Jurkat, Clone E6-1 (cell line): ENCODE results near the gene GRK2.
"Not testable (repeated sequence)": the region's sequence is repeated elsewhere in the genome, so short reads cannot be mapped to it uniquely, and the experiment has no call there.

Experiments
- DNase-seq: peaks from one replicate; pipeline ENCODE4 v3.0.0-alpha.2; 2011; ENCODE audit warnings: low read depth, low spot score
- H3K4me3 ChIP-seq: 2 replicates; pipeline ENCODE4 v1.5.1; 2011; ENCODE audit warnings: mild to moderate bottlenecking, low read length, control low read depth, moderate library complexity

Gene GRK2

DNA sequence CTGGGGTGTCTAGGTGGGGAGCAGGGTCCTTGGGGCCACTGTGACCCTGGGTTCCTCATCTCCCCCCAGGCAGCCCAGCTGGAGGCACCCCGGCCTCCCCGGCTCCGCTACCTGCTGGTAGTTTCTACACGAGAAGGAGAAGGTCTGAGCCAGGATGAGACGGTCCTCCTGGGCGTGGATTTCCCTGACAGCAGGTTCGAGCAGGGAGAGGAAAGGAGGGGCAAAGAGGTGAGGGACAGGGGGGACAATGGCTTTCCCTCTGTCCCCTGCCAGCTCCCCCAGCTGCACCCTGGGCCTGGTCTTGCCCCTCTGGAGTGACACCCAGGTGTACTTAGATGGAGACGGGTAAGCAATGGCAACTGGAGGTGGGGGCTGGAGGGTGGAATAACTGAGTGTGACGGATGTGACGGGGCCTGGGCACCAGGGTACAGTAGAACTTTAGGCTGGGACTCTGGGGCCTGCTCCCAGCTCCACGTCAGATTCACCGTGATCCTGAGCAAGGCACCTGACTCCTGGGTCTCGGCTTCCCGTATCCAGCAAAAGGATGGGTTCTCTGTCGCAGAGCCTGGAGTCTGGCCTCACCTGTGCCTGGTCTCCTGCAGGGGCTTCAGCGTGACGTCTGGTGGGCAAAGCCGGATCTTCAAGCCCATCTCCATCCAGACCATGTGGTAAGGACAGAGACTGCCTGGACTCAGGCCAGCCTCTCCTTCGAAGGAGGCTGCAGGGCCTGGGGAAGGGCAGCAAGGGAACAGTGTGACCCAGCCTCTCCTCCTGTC lies 40.7 kb downstream of the GRK2 start:
- no peak for DNase-seq
- H3K4me3 ChIP-seq = no peak overlapping the region

DNA sequence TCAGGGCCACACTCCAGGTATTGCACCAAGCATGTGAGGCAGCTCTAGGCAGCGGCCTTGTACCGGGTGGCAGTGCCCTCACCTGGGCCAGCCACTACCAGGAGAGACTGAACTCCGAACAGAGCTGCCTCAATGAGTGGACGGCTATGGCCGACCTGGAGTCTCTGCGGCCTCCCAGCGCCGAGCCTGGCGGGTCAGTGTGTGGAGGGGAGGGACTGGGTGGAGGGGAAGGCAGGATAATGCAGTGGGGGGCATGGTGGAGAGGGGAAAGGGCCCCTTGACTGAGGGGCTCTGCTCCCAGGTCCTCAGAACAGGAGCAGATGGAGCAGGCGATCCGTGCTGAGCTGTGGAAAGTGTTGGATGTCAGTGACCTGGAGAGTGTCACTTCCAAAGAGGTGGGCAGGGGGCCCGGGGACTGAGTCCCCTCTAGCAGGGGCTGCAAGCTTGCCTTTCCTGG lies 41.3 kb downstream of the GRK2 start:
- H3K4me3 ChIP-seq = no peak overlapping the region
- DNase-seq = no peak

DNA sequence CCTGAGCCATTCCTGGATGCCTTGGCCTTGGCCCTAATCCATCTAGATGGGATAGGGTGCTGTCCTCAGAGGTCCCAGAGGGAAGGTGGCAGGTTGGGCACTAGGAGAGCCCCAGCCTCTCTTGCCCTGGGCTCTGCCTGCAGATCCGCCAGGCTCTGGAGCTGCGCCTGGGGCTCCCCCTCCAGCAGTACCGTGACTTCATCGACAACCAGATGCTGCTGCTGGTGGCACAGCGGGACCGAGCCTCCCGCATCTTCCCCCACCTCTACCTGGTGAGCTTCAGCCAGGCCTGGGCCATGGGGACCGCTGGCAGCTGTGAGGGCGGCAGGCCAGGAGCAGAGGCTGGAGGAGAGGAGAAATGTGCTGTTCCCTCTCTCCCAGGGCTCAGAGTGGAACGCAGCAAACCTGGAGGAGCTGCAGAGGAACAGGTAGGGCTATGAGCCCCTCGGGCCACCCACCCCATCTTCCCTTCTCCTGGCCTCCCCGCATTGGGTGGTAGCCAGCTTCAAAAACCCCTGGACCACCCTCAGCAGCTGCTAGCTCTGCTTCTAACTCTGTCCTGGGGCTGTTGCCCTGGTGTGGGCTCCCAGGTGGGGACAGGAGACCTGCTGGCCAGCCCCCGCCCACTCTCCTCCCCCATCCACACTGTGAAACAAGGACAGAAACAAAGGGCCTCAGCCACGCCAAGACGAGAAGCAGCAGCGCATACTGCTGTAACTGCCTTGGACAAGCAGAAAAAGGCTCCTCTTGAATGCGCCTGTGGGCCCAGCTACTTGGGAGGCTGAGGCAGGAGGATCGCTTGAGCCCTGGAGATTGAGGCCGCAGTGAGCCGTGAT lies 42.0 kb downstream of the GRK2 start:
- H3K4me3 ChIP-seq = no peak overlapping the region
- DNase-seq = no peak

DNA sequence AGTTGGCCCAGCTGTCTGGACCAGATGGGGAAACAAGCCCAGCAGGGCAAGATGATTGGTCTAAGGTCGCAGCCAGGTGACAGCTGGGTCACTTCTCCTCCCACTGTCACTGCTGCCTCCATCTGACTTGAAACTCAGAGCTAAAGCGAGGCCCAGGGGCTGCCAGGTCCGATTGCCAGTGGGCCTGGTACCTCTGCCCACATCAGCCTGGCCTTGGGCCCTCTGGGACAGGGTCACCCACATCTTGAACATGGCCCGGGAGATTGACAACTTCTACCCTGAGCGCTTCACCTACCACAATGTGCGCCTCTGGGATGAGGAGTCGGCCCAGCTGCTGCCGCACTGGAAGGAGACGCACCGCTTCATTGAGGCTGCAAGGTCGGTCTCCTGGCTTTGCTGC lies 42.9 kb downstream of the GRK2 start:
- no peak overlapping the region for H3K4me3 ChIP-seq
- DNase-seq = no peak

DNA sequence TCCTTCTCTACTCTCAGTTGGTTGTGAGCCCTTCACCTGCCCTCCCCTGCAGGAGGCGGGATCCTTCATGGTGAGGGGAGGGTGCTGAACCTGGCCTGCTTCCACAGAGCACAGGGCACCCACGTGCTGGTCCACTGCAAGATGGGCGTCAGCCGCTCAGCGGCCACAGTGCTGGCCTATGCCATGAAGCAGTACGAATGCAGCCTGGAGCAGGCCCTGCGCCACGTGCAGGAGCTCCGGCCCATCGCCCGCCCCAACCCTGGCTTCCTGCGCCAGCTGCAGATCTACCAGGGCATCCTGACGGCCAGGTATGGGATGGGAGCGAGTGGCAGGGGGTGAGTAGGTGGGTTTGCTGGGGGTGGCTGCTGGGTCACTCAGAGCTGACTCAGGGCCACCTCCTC lies 43.4 kb downstream of the GRK2 start:
- H3K4me3 ChIP-seq = no peak overlapping the region
- DNase-seq = no peak

DNA sequence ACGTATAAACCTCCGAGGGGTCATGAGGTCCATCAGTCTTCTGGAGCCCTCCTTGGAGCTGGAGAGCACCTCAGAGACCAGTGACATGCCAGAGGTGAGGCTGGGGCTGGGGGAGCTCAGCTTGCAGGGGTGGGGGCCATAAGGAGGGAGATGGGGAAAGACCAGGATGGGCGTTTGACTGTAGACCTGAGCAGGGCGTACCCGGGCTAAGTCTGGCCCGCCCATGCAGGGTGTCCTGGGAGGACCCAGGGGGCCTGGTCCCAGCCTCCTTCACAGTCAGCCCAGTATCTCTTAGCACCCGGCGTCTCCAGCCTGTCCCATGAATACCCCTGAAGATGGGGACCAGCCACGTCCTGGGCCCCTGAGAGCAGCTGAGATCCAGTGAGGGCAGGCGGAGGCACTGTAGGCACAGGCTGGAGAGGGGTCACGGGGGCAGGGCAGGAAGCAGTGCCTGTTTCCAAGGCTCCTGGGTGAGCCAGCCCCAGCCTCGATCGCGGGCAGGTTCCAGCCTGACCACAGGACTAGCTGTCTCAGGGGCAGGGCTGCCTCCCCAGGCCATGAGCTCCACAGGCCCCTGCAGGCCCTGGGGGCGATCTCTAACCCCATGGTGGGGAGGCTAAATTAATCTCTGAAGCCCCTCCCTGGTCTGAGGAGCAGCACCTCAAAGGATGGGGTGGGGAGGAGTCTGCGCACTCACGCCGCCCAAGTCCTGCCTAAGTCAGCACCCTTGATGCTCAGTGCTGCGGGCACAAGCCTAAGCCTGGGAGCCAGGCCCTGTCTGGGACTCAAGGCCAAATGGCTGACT lies 44.2 kb downstream of the GRK2 start:
- no peak overlapping the region for H3K4me3 ChIP-seq
- no peak for DNase-seq

DNA sequence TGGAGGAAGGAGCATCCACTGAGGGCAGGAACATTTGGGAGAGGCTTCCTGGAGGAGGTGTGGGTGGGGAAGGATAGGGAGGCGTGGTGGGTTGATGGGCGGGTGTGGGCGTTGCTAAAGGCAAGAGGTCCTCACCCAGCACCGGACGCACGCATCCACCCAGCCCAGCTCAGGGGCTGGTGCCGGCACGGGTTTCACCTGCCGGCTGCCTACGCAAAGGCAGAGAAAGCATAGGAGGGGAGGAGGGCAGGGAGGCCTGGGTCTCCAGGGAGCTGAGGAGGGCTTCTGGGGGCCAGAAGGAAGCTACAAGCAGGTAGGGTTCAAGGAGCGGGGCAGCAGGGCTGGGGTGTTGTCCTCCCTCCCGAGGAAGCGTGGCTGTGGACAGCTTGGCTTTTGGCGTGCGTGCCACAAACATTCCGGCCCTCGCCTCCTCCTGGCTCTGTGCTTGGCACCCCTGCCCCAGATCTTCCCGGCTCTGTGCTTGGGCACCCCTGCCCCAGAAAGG lies 44.8 kb downstream of the GRK2 start:
- H3K4me3 ChIP-seq = no peak overlapping the region
- no peak for DNase-seq

DNA sequence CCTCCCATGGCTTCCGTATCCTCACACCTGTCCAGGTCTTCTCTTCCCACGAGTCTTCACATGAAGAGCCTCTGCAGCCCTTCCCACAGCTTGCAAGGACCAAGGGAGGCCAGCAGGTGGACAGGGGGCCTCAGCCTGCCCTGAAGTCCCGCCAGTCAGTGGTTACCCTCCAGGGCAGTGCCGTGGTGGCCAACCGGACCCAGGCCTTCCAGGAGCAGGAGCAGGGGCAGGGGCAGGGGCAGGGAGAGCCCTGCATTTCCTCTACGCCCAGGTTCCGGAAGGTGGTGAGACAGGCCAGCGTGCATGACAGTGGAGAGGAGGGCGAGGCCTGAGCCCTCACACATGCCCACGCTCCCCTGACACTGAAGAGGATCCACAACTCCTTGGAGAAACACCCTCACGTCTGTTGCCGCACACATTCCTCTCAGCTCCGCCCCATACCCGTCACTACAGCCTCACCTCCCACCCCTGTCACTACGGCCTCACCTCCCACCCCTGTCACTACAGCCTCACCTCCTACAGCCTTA lies 45.3 kb downstream of the GRK2 start:
- no peak for DNase-seq
- H3K4me3 ChIP-seq = no peak overlapping the region

DNA sequence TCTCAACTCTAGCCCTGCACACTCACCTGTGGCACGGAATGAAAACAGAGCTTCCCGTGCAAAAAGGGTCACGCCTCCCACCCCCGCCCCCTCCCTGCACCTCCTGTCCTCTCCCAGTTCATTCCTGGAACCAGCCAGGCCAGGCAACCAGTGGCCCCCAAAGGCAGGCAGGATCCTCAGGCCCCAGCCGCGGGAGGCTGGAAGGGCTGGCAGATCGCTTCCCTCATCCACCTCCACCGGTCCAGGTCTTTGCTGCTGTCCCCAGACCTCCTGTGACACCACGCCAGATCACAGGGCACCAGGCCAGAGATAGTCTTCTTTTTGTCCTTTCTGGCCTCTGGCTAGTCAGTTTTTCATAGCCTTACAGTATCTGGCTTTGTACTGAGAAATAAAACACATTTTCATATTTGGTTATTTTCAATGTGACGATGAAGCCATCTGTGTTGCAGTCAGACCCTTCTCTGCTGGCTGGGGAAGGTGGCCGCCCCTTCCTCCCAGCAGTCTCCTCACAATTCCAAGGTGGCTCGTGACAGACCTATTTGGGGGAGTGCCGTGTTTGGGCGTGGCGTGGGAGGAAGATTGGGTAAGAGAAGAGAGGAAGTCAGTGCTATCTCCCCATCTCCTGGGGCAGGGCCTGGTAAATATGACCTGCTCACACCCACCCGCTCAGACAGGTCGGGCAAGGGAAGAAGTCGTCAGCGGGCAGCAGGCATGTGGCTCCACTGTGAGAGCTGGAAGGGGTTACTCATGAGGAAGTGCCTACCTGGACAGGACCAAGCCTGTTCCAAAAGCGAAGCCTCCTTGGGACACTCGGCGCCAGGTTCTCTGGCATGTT lies 46.1 kb downstream of the GRK2 start:
- no peak for DNase-seq
- H3K4me3 ChIP-seq = no peak overlapping the region

DNA sequence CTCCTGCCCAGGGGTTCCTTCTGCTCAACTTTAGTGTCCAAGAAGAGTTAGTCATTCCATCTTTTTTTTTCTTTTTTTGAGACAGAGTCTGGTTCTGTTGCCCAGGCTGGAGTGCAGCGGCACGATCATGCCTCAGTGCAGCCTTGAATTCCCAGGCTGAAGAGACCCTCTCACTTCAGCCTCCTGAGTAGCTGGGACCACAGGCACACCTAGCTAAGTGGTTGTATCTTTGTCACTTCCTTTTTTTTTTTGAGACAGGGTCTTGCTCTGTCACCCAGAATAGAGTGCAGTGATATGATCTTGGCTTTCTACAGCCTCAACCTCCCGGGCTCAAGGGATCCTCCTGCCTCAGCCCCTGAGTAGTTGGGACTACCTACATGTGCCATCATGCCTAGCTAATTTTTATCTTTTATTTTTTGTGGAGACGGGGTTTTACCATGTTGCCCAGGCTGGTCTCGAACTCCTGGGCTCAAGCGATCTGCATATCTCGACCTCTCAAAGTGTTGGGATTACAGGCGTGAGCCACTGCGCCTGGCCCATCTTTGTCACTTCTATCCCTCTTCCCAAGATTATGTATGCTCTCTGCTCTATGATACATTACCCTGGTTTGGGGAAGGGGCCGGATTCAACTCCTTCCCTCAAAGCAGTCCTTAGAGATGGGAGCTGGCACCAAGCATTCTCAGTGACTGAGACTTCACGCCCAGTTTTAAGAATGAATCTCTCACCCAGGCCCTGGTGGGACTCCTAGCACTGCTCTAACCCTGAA lies 47.0 kb downstream of the GRK2 start:
- no peak overlapping the region for H3K4me3 ChIP-seq
- no peak for DNase-seq

DNA sequence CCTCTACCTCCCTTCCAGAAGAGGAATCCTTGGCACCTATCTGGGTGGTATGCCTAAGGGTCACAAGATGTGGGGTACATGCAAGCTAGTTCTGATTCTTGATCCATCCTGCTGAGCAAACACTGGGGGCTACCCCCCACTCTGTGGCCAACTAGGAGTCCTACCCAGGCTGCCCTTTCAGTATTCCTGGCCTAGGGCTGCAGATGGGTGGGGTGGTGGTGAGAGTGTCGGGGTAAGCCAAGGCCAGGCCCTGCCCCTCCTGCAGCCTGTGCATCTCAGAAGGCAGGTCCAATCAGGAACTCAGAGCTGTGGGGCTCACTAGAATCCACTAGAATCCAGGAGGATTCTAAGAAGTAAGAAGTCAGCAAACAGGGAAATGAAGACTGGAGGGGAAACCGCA lies 47.9 kb downstream of the GRK2 start:
- no peak overlapping the region for H3K4me3 ChIP-seq
- DNase-seq = no peak

DNA sequence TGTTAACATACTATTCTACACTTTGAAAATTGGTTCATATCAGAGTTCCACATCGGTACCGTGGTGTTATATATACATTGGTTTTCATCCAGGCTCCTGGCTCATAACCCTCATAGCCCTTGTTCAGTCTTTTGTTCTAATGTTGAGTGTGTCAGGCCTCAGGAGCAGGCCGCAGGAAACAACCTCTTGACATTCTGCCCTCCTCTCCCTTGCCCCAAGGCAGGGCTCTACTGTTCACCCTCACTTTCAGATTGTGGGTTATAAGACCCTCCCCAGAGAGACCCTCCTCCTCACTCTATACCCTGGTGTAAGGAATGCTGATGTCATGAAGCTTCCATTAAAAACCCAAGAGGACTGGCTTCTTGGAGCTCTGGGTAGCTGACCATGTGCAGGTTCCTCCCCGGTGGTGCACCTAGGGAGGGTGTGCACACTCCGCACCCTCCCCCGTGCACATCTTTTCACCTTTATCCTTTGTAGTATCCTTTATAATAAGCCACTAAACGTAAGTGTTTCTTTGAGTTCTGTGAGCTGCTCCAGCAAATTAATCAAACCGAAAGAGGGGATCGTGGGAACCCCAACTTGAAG lies 49.1 kb downstream of the GRK2 start:
- H3K4me3 ChIP-seq = no peak overlapping the region
- no peak for DNase-seq

DNA sequence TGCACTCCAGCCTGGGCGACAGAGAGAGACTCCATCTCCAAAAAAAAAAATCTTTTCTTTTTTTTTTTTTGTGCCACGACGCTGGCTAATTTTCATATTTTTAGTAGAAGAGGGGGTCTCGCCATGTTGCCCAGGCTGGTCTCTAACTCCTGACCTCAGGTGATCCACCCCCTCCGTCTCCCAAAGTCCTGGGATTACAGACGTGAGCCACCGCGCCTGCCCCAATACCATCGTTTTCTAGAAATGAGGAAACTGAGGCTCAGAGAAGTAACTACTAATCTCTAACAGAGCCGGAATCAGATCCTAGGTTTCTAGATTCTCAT lies 50.6 kb downstream of the GRK2 start:
- no peak for DNase-seq
- peak overlapping the region; percentile 84 for H3K4me3 ChIP-seq

DNA sequence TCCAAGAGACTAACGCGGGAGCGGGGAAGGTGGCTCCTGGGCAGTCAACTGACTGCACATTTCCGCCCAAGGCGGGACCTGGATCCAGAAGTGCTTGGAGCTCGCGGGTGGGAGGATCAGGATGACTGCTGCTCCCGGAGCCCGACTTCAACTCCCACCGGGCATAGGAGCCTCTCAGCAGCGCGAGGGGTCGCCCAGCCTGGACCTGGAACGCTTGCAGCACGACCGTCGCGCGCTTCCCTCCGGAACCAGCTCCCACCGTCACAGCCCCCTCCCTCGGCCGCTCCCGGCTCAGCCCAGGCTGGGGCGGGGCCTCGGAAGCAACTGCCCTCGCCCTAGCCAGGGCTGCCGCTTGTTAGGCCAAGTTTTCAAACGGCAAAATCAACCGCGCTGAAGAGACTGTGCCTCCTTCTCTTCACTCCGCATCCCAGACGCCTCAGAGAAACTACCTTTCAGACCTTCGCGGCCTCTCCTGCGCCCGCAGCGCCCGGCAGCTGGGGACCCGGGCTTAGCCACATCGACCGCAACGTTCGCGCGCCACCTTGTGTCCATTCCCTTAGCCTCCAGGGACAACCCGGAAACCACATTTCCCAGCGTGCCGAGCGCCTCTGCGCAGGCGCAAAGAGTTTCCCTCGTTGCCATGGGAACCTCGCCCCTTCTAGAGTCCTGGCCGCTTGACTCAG lies 51.1 kb downstream of the GRK2 start:
- H3K4me3 ChIP-seq = peak overlapping the region; percentile 84
- peak; percentile 94 for DNase-seq

DNA sequence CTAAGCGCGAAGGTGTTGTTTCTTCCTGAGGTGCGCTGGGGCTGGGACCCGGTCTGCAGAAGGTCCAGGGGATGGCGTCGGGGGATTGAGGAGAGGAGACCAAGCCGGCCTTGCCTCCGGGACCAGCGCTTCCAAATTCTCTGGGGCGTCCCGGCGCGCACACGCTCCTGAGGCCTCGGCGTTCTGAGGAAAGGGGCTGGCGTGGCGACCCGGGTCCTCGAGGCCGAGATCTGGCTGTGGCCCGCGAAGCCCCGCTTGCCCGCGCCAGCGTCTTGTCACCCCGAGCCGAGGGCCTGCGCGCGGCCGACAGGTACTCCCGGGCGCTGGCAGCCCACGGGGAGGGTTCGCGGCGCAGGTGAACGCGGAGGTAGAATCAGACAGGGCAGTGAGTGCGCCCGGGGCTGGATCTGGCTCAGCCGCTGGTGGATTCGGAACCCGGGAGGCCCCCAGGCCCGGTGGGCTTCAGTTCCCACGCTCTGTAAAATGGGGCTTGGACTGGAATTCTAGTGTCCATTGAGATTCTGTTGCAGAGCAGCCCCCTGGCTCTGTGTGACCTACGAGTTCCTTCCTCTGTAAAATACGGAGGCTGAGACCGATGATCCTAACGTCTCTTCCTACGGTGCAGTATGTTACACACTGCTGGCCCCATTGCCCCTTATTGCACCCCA lies 51.7 kb downstream of the GRK2 start:
- H3K4me3 ChIP-seq = peak overlapping the region; percentile 84
- no peak for DNase-seq

DNA sequence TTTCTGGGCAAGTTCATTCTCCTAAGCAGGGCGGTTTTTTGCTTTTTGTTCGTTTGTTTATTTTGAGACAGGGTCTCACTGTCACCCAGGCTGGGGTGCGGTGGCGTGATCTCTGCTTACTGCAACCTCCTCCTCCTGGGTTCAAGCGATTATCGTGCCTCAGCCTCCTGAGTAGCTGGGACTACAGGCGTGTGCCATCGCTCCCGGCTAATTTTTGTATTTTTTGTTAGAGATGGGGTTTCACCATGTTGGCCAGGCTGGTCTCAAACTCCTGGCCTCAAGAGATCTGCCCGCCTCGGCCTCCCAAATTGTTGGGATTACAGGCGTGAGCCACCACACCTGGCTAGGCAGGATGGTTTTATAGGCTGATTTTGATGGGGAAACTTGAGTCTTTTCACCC lies 52.6 kb downstream of the GRK2 start:
- H3K4me3 ChIP-seq, DNase-seq: not testable (repeated sequence)

DNA sequence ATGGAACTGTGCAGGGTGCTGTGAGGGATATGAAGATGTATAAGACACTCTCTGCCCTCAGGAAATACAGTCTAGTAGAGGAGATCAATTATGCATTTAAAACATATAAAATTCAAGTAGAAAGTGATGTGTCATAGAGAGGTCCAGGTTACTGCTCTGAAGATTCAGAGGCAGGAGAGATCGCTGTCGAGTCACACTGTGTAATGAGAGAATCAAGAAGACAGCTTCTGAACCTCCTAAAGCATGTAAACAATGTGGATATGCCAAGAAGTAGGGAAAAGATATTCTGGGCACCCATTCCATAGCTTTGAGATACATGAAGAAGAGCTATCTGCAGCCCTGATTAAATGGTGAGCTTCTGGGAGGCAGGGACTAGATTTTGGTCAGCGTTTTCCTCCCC lies 53.7 kb downstream of the GRK2 start:
- DNase-seq = no peak
- H3K4me3 ChIP-seq = no peak overlapping the region
